AG04450 (cell line): ENCODE measurements around the gene FOXC2. TPM values are rescaled to one million over a fixed set of nuclear protein-coding genes. Genes with fewer than 3 reads are reported as not detected.

ENCODE experiments used
- CTCF ChIA-PET: fragments of 300-600, 350-600 bp; formaldehyde crosslinking; extraction: SDS; loops from one replicate; lab custom pipeline; 2022; ENCODE audit warnings: antibody characterized with exemption, inconsistent platforms; lab: Charles Lee
- POLR2A ChIA-PET: fragments of 350-600 bp; formaldehyde crosslinking; extraction: SDS; loops from one replicate; lab custom pipeline; 2021; ENCODE audit warnings: antibody characterized with exemption, inconsistent platforms; lab: Yijun Ruan, JAX
- DNase-seq: peaks from one replicate; pipeline ENCODE4 v3.0.0-alpha.2; 2011; ENCODE audit warnings: low read depth, low spot score
- H3K27ac ChIP-seq: one replicate; pipeline ENCODE4 v1.5.1; 2012; ENCODE audit warnings: low read depth, low read length, control low read depth
- H3K27me3 ChIP-seq: one replicate; pipeline ENCODE4 v1.6.0; 2012; ENCODE audit warnings: low read length; ENCODE audit not compliant: control insufficient read depth, insufficient read depth
- H3K4me3 ChIP-seq: 2 replicates; pipeline ENCODE4 v1.5.1; 2011; ENCODE audit warnings: mild to moderate bottlenecking, low read depth, low read length, control low read depth
- H3K9me3 ChIP-seq: 2 replicates; pipeline ENCODE4 v1.5.1; 2012; ENCODE audit warnings: low read length; ENCODE audit not compliant: control insufficient read depth, insufficient read depth
- polyA plus RNA-seq: library from polyadenylated mRNA; depleted of rRNA; stranded (reverse); fragments of >200 nt; gene quantifications from 2 replicates; pipeline ENCODE4 v1.2.3, GENCODE V29; 2011
- TF ChIP-seq, protein P1 (sequence below): IDR thresholded peaks from 2 replicates; pipeline ENCODE4 v1.5.1; 2011; ENCODE audit warnings: low read depth, low read length, control low read depth, inconsistent platforms

The FOXC2 gene
- polyA plus RNA-seq, 1 experiment: 0.79 TPM

DNA sequence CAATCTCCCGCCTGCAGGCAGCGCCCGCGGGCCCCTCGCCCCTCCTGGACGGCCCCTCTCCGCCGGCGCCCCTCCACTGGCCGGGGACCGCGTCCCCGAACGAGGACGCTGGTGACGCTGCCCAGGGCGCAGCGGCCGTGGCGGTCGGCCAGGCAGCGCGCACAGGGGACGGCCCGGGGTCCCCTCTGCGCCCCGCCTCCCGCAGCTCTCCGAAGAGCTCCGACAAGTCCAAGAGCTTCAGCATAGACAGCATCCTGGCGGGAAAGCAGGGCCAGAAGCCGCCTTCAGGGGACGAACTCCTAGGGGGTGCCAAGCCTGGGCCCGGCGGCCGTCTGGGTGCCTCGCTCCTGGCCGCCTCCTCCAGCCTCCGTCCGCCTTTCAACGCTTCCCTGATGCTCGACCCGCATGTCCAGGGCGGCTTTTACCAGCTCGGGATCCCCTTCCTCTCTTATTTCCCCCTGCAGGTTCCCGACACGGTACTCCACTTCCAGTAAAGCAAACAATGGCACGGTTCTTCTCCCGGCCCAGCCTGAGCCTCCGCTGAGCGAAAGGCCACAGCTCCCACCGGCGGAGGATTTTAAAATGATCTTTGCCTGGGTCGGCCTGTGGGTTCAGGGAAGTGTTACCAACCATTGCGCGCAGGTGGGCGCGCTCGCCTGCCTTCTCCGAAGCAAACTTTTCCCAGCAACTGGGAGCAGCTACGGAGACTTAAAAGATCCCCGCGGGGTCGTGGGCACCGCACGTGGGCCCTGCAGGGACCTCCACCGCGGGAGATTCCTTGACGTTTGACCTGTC is 12.8 kb downstream of the FOXC2 start:
- no peak for DNase-seq
- peak overlapping the region; percentile 100 for H3K27ac ChIP-seq
- H3K27me3 ChIP-seq: no peaks in the 10 kb centered on the region
- ChIA-PET POLR2A (interaction anchor here (1.1 to 2.4 kb wide), 3 partner anchors 11 to 91 kb away, joined by 3 to 9 read pairs (median 4); no protein-coding TSS in a partner anchor), CTCF (interaction anchor here (0.6 to 1.2 kb wide), 3 partner anchors 15 to 500 kb away, joined by 3 to 5 read pairs (median 4); no protein-coding TSS in a partner anchor)
- peak overlapping the region; percentile 86 for H3K4me3 ChIP-seq
- TF ChIP-seq, protein P1, sequence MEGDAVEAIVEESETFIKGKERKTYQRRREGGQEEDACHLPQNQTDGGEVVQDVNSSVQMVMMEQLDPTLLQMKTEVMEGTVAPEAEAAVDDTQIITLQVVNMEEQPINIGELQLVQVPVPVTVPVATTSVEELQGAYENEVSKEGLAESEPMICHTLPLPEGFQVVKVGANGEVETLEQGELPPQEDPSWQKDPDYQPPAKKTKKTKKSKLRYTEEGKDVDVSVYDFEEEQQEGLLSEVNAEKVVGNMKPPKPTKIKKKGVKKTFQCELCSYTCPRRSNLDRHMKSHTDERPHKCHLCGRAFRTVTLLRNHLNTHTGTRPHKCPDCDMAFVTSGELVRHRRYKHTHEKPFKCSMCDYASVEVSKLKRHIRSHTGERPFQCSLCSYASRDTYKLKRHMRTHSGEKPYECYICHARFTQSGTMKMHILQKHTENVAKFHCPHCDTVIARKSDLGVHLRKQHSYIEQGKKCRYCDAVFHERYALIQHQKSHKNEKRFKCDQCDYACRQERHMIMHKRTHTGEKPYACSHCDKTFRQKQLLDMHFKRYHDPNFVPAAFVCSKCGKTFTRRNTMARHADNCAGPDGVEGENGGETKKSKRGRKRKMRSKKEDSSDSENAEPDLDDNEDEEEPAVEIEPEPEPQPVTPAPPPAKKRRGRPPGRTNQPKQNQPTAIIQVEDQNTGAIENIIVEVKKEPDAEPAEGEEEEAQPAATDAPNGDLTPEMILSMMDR: no peak
- peaks cover 3% of the 10 kb centered on the region; the same call in 1 of the 2 replicates for H3K9me3 ChIP-seq

DNA sequence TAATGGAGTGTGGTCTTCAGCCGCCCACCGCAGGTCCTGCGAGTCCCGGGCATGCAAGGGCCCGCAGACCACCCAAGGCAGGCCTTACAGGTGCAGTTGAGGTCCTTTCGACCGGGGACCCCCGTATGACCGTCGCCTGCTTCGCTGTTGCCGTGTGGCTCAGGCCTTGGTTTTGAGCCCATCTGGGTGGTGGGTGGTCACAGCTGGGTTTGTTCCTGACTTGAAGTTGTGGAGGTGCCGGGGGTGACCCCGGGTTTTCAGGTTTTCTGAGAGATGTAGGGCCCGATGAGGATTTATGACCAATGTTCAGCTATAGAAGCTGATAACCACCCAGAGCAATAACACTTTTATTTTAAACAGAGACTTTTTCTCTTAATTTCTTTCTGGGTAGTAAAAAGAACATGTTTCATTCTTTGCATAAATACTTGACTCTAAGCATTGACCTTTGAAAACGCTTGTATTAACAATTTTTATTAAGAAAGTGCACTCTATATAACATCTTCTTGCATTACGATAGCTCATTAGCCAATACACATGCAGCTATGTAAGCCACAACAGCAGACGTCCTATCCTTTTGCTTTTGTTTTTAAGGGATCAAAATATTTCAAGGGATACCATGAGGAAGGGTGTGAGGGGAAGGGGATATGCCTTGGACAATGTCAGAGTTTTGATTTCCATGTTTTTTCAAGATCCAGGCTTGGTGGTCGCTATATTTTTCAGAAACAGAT is 13.6 kb downstream of the FOXC2 start:
- ChIA-PET POLR2A (interaction anchor here (1.1 to 2.4 kb wide), 3 partner anchors 10 to 90 kb away, joined by 3 to 9 read pairs (median 4); no protein-coding TSS in a partner anchor), CTCF (interaction anchor here (0.6 to 1.2 kb wide), 3 partner anchors 16 to 500 kb away, joined by 3 to 5 read pairs (median 3); no protein-coding TSS in a partner anchor)
- H3K27me3 ChIP-seq: no peaks in the 10 kb centered on the region
- TF ChIP-seq, protein P1: no peak
- peak overlapping the region; percentile 86 for H3K4me3 ChIP-seq
- H3K9me3 ChIP-seq: peaks cover 3% of the 10 kb centered on the region; the same call in 1 of the 2 replicates
- H3K27ac ChIP-seq: peak overlapping the region; percentile 100
- DNase-seq: no peak

DNA sequence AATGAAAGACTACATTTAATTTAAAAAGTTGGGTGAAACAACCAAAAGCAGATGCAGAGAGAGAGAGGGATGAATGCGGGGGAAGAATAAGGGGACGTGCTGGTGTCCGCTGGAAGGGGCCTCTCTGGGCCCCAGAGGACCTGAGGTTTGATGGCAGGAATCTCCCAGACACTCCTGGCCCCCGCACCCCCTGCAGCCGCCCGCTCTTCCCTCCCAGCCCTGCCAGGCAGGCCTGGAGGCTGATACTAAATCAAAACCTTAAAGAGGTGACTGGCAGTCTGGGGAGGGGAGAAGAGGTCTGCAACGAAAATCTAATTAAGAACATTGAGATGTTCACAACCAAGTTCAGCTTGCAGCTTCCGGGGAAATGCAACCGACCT is 14.2 kb downstream of the FOXC2 start:
- no peak for DNase-seq
- H3K4me3 ChIP-seq: peak overlapping the region; percentile 86

GRCh38 chr16:86581458-86581857 is 14.8 kb downstream of the FOXC2 start:
- ChIA-PET CTCF (interaction anchor here (0.7 kb wide), 1 partner anchor 482 kb away, joined by 3 read pairs; no protein-coding TSS in a partner anchor), POLR2A (interaction anchor here (0.6 kb wide), 2 partner anchors 9 to 114 kb away, joined by 3 to 9 read pairs; no protein-coding TSS in a partner anchor)
- Histone ChIP-seq H3K27me3 (no peaks in the 10 kb centered on the region), H3K4me3 (peak overlapping the region; percentile 86), H3K27ac (peak overlapping the region; percentile 68), H3K9me3 (peaks cover 3% of the 10 kb centered on the region; the same call in 1 of the 2 replicates)
- no peak for DNase-seq
- TF ChIP-seq, protein P1: no peak

More for the DNA sequence above, 14.2 kb downstream of the FOXC2 start:
- CTCF ChIA-PET: interaction anchor here (0.8 kb wide), 1 partner anchor 481 kb away, joined by 3 read pairs; no protein-coding TSS in a partner anchor
- peaks cover 3% of the 10 kb centered on the region; the same call in 1 of the 2 replicates for H3K9me3 ChIP-seq
- TF ChIP-seq, protein P1: no peak
- POLR2A ChIA-PET: interaction anchor here (0.6 to 1.4 kb wide), 2 partner anchors 89 to 114 kb away, joined by 4 to 9 read pairs; no protein-coding TSS in a partner anchor
- H3K27me3 ChIP-seq: no peaks in the 10 kb centered on the region
- peak overlapping the region; percentile 68 for H3K27ac ChIP-seq
